Fibroblast of peridontal ligament (primary cell): Measurements from ENCODE around the gene SMCO2.
A peak's percentile ranks its signal among the peaks of the same experiment; 100 is the strongest.

Experiments used
- DNase-seq: peaks from one replicate; pipeline ENCODE4 v3.0.0-alpha.2; 2010; ENCODE audit errors: extremely low read depth

The SMCO2 gene

DNA sequence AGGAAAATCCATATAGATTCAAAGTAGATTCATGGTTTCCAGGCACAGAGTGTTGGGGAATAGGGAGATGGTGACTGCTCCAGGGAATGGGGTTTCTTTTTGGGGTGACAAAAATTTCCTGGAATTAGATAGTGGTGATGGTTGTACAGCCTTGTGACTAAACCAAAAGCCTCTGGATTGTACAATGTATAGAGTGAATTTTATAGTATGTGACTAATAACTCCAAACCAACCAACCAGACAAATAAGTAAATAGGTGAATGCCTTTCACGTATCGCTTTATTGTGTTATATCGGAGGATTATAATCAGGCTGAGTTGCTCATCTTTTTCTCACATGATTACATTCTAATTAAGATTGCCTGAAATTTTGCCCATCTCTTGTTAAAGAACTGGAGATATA is 52.8 kb downstream of the SMCO2 start:
- DNase-seq, result no peak

DNA sequence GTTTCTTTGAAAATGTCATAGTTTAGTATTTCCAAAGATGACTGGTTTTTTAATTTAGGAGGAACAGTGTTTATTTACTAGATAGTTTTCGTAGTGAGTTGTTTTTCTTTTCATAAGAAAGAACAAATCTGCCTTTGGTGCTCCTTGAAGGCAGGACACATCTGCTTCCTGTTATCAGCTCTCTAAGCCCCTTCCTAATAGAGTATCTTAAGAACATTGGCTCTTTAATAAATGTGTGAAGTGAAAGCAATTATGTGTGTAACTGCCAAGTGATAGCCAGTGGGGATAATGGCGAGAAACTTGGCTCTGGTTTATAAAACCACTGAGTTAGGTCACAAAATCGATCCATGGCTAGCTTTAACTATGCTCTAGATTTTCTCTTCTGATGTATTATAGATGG is 54.0 kb downstream of the SMCO2 start:
- no peak for DNase-seq

DNA sequence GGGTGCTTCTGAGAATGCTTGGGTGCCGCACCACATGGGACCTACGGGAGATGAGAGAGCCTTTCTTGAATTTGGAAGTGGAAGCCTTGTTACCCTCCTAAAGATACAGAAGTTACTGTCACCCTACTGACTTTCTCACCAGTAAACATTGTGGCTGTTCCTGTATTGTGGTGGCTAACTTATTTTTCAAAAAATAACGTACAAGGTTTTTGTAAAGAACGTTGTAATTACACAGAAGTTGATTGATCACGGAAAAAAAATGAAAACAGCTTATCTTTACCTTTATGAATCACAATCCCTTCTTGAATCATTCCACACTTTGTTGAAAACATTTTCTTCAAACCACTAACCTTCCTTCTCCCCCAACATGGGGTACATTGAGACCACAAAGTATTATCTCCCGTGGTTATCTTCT is 55.5 kb downstream of the SMCO2 start:
- DNase-seq, result no peak

DNA sequence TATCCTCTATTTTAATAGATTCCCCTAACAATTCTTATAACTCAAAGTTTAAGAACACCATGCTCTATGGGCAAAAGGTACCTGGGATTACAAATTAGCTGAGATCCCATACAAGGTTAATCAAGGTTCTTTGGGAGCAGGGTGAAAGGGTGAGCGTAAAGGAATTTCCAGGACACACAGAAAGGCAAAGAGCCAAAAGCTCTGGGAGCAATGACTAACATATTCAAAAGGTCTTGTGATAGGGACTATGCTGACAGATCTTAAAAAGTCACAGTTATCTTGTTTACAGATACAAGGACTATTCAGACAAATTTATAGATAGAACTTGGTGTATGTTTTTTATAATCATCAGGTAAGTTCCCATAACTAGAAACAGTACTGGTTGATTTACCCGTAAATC is 58.0 kb downstream of the SMCO2 start:
- peak; percentile 26 for DNase-seq

DNA sequence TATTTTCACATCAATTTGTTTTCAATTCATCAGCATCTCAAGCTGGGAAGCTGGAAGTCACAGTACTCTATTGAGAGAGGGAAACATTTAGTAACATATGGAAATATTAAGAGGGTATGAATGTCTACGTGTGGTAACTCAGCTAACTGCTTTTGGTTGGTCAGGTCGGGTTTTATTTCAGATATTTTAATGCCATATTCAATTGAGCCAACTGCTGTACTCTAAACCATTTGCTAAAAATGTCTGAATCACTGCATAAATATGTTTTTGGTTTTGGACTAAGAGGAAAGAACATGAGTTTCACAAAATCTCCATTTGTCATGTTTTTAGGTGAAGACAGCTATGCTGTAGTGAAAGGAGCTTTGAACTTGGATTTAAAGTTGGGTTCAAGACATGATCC is 58.6 kb downstream of the SMCO2 start:
- peak; percentile 88 for DNase-seq

DNA sequence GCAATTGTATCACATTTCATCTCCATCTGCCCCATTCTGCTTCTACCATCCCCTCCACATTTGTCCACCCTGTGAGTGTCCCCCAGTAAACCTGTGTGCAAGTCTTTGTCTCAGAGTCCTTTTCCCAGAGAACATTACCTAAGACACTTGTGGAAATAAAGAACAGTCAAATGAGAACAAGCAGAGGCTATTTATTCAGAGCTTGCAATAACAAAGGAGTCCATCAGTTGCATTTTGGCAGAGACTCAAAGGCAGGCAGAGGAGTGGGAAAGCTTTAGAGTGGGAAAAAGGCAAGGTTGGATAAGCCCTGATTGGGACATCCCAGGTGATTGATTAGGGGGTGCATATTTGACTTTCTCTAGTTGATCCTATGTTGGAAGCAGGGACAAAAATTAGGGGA is 59.2 kb downstream of the SMCO2 start:
- peak; percentile 34 for DNase-seq

DNA sequence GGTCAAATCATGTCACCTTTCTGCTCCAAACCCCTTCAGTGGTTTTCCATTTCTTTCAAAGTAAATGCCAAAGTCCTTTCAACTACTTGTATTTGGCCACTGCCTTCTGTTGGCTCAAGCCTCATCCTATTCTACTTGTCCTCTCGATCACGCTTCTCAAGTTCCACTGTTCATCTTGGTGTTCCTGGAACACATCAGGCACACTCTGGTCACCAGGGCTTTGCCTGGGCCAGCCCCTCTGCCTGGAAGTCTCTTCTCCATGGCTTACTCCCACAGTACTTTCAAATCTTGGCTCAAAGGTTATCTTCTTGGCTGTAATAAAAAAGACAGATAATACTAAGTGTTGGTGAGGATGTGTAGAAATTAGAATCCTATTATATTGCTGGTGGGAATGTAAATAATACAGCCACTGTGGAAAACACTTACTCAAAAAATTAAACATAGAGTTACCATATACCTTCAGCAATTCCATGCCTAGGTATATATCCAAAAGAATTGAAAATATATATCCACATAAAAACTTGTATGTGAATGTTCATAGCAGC is 60.2 kb downstream of the SMCO2 start:
- DNase-seq, result no peak

DNA sequence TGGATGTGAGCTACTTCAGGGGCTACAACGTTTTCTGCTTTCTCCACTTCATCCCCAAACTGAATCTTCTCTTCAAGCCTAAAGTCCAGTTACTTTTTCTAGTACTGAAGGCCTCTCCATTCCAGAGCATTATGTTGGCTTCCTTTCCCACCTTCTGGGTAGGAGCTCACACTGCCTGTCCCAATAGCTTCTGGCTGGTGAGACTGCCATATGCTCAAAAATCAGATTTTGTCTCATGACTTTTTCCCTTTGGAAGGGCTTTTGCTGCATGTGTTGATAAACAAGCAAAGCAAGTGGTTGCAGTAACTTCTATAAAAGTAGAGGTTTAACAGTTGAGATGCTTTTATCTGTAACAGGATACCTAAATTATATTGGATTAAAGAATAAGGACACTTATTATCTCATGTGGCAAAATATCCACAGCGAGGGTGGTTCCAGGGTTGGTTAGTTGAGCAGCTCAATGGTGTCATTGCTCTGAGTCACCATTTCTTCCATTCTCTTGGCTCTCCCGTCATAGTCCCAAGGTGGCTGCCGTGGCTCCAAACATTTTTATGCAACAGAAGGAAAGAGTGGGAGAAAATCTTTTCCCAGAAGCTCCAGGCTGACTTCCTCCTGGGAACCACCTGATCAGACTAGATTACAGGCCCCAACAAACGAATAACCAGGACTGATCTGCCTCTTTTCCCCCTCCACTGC is 62.3 kb downstream of the SMCO2 start:
- DNase-seq, result no peak

DNA sequence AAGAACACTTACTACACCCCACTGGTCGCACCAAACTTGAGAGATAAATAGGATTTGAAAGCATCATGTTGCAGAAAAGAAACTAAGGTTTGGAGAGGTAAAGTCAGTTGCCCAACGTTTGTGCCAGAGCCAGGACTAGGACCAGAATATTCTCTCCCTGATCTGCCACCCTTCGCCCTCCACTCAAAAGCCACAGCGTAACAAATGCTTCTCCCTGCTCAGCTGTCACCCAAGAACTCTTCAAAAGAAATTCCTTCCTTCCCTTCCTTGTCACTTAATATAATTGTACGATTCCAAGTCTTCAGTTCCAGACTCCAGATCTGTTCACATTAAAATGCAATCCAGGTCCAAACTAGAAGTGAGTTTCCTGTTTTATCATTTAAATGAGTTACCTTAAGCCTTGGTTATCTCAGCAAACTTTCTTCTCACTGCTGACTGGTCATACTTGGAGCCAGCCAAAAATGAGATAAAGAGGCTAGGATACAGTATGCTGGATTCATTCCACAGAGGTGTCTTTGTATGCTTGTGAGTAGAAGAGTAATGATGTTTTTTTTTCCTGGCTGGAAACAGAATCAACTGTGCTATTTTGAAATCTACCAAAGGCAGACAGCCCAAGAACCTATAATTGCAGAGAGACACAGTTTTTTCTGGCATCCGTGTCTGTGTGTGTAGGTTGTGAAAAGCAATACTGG is 64.6 kb downstream of the SMCO2 start:
- DNase-seq, result peak; percentile 62

DNA sequence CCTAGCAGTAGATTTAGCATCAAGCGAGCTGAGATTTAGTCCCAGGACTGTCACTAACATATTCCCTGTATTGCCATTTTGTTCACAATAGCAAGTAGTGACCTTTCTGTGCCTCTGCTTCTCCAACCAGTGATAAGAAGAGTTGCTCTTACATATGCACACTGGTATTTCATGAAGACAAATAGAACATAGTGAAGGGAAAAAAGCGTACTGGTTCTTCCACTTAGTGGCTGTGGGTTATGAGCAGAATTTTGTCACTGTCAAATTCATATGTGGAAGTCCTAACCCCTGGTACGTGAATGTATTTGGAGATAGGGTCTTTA is 65.1 kb downstream of the SMCO2 start:
- no peak for DNase-seq

DNA sequence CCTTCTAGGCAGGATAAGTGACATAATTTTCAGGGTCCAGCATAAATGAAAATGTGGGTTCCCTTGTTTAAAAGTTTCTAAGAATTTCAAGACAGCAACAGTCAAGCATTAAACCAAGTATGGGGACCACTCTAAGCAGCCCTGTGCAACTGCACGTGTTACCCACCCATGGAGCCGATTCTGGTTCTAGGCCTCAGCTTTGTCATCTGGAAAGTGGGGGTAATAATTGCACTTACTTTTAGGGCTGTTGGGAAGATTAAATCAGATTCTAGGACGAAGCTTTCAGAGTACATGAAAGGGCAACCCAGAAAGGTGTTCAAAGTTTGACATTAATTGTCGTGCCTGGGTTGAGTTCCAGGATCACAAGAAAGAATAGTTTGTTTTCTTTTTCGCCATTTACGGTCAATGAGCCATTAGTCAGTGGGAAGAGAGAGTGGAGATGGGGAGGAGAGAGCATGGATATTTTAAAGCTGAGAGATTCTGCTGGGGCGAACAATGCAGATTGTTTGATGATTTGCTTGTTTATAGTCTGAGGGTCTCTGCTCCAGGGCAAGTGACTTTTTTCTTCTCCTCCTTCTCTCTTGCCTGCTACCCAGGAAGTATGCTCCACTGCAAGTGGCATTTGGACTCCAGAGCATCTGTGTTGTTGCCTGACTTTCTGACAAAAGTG is 66.8 kb downstream of the SMCO2 start:
- no peak for DNase-seq

DNA sequence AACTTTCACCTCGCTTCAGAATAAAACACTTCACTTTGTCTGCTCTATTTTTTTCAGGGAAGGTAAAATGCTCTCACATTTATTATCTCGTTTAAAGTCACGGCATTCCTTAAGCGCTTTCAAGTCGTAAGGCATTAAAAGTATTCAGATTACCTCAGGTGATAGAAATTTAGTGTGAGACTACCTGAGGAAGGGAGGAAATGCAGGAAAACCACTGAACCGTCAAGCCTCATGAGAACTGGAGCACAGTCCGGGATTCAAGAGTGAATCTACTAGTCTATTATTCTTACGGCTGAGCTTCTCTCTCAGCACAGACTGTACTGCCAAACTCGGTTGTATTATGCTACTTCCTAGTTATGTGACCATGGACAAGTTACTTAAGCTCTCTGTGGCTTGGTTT is 69.1 kb downstream of the SMCO2 start:
- DNase-seq, result no peak

DNA sequence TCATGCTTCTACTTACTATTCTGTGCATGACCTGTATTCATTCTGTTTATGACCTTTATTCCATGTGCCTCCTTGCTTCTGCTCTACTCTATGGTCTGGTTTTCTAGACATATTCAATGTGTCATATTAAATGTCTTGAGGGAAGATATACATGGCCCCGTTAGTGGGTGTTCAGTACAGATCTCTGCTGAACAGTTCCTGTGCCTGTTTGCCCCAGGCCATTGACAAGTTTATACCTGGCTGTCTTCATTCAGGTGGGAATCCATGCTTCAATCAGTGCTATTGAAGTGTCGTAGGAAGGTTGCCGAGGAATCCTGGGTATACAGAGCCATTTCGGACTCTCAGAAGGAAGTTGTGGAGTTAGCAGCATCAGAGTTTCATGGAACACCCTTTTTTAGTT is 70.1 kb downstream of the SMCO2 start:
- no peak for DNase-seq

DNA sequence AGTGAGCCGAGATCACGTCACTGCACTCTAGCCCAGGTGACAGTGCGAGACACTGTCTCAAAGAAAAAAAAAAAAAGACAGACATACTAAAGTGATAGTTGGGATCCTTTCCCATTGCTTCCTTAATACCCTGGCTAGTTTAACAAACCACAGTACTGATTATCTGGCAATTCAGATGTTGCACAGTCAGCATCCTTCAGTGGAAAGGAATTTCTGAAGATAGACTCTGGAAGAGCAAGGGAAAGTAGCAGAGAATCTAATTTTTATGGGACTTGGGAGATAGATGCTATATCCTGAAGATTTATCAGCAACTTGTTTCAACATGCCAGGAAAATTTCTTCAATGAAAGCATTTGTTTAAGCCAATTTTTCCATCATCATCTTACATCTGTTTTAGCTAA is 71.0 kb downstream of the SMCO2 start:
- peak; percentile 44 for DNase-seq

DNA sequence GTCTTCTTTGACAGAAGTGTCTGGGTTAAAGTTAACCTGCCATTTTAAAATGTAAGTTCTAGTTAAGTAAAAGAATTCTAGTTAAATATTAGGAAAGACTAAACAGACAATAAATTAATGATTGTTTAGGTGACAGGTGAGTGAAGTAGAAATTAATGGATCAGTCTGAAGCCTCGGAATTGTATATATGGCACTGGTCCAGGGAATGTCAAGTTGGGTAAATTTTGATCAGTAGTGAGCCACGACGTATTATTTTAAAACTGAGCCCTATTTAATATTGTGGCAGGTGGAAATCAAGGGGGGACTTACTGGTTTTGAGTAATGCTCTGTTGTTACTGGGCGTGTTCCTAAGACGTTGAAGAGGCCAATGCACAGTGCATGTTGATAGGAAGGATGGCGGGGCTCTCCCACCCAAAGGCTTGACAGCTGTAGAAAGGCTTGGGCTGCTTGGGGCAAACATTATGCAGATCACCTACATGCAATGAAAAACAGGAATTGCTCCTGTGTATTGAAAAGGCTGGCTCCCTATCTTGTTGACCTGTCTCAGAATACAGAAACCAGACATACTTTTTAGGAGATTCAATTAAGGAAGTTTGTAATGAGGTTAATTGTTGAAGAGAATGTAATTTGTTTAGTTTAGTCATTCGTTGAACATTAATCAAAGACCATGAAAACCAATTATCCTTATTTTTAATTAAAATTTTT is 71.6 kb downstream of the SMCO2 start:
- DNase-seq, result no peak

DNA sequence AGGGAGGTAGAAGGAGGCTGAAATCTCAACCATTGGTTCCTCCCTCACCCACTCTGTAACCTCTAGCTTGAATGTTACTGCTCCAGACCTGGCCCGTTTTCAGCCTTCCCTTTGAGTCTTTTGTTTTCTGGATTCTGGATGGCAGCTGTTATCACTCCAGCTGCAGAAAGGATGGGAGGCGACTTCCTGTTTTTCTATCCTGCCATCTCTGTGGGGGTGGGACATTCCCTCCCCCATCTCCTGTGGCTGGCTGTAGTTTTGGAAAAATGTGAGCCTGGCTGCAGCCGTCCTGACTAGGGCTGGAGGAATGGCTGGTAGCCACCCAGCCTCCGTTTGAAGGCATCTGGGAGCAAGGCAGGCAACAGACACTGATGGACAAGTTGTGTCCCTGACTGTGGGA is 74.5 kb downstream of the SMCO2 start:
- DNase-seq, result peak; percentile 52

DNA sequence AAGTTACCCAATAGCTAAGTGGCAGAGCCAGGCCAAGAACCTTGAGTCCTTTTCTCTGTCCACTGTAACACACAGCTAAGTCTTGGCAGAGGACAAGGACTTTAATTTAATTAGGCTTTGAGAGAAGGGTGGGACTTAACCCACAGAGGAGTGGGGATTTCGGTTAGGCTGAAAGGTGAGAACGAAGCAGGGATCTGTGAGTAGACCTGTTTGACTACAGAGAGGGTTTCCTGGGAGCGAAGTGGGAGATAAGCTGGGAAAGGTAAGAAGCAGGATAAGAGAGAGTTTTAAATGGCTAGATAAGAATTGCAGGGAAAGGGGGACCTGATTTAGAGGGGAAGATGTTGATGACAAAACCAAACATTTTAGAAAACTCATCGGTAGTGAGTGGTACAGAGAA is 75.4 kb downstream of the SMCO2 start:
- no peak for DNase-seq

DNA sequence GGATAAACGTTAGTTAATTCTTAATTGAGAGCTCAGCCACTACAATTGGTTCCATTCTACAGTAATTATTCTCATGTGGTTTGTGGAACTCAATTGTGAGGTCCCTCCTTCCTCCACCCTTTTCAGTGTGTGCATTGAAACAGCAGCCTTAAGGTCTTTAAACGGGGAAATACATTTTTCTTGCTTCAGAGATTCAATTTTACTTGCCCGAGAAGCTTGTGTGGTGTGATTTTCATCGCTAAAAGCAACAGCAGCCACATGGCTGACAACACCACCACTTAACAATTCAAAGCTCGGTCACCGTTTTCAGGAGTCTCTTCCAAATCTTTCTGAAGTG is 76.7 kb downstream of the SMCO2 start:
- no peak for DNase-seq

DNA sequence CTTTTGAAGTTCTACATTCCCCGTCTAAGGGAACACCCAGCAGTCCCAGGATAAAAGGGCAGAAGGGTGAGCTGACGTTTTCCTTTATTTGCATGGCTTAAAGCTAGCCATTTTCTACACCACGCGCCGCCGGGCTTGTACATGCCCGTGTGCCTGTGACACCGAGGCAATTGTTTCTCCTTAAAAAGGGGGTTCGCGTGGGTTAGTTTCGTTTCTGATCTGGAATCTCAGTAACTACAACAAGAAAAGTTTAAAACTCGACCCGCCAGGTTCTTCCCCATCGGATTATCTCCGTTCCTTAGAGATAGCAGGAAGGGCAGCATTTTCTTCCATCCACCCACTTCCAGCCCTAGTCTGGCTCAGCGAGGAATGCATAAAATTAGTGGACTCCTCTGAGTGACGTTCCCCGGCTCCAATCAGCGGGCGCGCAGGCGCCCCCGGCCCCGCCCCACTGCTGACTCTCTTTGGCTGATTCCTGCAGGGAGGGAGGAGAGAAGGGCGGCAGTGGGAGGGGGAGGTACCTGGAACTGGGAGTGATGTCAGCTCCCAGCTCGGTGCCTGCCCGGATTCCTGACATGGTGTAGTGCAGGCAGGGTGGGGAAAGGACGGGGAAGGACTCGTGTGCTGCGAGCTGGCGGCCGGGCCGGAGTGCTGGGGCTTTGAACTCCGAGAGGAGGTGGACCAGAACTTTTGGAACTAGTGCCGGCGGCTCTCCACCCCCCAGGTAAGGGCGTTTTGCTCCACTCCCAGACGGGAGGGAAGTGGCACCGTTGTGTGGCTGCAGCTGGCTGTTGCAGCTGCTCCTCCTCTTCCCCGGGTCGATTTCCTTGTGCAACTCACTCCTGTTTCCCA is 77.3 kb downstream of the SMCO2 start, which contains the start of gene PPFIBP1:
PPFIBP1 (plus strand) TSS at position 565 of the 852 bp plus-strand sequence. CDS start 109,191 bp downstream, outside the sequence.
- peak; percentile 98 for DNase-seq

DNA sequence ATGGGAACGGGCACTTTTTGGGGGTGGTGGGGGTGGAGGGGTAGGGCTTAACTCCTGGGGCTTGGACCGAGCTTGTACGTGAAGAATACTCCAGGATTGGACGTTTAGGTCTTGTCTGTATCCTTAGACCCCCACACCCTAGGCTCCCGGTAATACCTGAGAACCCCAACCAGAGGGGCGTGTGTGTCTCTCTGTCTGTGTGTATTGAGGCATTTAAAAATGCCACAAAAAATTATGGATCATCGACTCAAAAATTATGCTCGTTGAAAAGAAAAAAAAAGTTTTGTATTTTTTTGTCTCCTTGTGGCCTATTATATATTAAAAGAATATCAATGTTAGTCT is 77.9 kb downstream of the SMCO2 start:
- DNase-seq, result no peak
